GM21737 (cell line): ENCODE results near the gene KCNQ1.

Experiments used
- ATAC-seq: cut with Tn5 transposase; IDR thresholded peaks from one replicate; pipeline ENCODE4 v1.9.1; 2021; ENCODE audit warnings: mild to moderate bottlenecking, moderate library complexity; ENCODE audit not compliant: unreplicated experiment

Gene KCNQ1

DNA sequence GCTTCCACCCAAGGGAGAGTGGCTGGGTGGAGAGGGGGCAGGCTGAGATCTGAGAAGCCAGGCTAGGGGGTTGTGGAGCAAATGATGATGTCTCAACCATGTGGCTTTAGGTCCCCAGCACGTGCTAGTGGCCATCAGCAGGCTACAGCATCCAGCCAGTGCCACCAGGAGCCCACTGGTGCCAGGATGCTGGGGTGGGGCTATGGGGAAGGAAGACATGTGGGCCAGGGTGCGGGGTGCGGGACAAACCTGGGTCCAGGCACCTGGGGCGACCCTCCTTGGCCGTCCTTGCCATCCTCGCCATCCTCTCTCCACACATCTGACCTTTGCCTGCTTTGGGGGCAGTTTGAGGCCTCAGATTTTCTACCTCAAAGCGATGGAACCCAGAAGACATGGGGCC lies 104.3 kb downstream of the KCNQ1 start:
- no peak for ATAC-seq

GRCh38 chr11:2549491-2549875 lies 104.7 kb downstream of the KCNQ1 start:
- ATAC-seq: no peak

GRCh38 chr11:2549876-2550605 lies 105.2 kb downstream of the KCNQ1 start:
- ATAC-seq: no peak

- no peak for ATAC-seq
Measured at GRCh38 chr11:2550606-2550970, 105.8 kb downstream of the KCNQ1 start.

DNA sequence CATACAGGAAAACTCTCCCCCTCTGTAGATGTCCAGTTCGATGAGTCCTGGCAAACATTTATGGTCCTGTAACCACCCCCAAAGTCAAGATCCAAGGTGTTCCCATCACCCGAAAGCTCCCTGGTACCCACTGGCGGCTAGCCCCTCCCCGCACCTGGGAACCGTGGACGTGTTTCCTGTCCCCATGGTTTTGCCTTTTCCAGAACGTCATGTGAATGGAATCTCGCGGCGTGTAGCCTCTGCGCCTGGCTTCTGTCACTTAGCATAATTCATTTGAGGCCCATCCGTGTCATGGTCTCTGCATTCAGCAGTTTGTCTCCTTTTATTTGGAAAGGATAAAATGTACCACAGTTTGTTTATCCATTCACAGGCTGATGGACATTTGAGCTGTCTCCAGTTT lies 106.3 kb downstream of the KCNQ1 start:
- no peak for ATAC-seq

GRCh38 chr11:2552210-2552609 lies 107.4 kb downstream of the KCNQ1 start:
- no peak for ATAC-seq

DNA sequence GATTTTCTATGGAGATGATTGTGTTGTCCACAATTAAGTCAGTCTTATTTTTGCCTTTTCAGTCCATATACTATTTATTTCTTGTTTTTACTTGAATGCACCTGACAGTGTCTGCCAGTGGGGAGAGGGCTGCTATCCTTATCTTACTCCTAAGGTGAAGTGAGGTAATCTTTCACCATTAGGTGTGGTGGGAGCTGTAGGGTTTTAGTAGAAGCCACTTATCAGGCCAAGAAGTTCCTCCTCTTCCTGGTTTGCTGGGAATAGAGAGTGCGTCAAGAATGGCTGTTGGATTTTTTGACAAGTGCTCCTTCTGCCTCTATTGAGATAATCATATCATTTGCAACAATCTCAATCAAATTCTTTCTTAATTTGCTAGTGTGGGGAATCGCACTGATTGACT lies 108.4 kb downstream of the KCNQ1 start:
- ATAC-seq: no peak

DNA sequence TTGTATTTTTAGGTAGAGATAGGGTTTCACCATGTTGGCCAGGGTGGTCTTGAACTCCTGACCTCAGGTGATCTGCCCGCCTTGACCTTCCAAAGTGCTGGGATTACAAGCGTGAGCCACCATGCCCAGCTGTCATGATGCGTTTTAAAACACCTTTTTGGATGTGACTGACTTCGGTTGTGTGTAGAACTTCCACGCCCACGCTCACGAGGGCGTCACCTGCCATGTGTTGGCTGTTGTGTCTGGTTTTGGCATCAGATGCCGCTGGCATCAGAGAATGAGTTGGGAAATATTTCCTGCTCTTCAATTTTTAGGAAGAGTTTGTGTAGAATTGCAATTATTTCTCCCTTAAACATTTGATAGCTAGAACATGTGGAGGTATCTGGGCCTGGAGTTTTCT lies 109.1 kb downstream of the KCNQ1 start:
- no peak for ATAC-seq

GRCh38 chr11:2554338-2555207 lies 109.8 kb downstream of the KCNQ1 start:
- ATAC-seq: no peak

- no peak for ATAC-seq
Measured at GRCh38 chr11:2555336-2555735, 110.5 kb downstream of the KCNQ1 start.

GRCh38 chr11:2555891-2556290 lies 111.1 kb downstream of the KCNQ1 start:
- no peak for ATAC-seq

DNA sequence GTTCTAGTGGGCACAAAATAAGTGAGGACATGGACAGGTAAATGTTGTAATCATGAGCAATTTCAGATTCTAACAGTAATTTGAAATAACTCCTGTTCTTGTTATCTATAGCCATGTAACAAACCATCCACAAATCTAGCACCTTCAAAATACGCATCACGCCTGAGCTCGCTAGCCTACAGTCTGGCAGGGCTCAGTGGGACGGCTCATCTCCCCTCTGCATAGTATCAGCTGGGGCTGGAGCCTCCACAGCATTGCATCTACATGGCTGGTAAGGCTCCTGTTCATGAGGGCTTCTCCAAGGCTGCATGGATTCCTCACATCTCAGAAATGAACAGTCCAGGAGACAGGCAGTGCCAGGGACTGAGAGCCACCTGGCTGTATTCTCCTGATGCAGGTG lies 112.6 kb downstream of the KCNQ1 start:
- no peak for ATAC-seq

DNA sequence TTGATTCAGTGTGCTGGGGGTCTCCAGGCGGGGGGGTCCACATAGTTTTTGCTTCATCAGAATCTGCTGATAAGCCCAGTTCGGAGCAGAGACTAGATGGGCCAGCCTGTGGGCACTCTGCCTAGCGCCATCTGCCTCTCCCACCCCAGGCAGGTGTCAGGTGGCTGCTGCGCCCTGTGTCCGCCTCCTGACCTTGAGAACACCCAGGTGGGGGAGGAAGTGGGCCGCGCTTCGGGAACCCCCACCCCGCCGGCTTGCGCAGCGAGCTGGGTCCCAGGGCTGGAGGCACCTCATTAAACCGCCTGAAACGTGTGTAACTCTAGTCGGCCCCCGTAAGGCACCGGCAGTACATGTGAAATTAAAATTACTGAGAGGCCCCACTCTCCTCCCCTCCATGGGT lies 113.6 kb downstream of the KCNQ1 start:
- ATAC-seq: no peak

DNA sequence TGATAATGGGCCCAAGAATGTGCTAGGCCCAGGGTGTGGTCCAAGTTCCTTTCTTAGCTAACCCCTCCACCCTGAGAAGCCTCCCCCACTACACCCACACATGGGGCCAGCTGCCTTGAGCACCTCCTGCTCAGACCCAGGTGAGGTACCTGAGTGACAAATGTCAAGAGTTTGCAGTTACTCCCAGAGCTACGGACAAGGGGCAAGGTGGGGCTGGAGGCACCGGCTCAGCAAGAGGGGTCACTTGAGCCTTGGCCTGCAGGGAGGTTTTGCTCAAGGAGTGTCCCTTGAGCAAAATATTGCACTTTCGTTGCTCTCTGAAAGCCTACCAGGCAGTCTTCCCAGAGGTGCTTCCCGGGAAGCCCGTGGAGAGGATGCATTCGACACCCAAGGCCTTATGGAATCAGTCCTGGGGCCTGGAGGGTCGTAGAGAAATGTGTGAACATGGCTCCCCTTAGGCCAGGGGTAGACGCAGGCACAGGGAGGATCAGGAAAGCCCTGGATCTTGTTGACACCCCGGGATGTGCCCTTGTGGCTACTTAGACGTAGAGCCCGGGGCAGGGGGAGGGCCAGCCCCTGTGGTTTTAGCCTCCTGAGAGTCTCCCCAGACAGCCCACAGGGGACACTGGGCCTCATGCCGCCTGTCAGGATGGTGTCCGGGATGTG lies 114.2 kb downstream of the KCNQ1 start:
- no peak for ATAC-seq

DNA sequence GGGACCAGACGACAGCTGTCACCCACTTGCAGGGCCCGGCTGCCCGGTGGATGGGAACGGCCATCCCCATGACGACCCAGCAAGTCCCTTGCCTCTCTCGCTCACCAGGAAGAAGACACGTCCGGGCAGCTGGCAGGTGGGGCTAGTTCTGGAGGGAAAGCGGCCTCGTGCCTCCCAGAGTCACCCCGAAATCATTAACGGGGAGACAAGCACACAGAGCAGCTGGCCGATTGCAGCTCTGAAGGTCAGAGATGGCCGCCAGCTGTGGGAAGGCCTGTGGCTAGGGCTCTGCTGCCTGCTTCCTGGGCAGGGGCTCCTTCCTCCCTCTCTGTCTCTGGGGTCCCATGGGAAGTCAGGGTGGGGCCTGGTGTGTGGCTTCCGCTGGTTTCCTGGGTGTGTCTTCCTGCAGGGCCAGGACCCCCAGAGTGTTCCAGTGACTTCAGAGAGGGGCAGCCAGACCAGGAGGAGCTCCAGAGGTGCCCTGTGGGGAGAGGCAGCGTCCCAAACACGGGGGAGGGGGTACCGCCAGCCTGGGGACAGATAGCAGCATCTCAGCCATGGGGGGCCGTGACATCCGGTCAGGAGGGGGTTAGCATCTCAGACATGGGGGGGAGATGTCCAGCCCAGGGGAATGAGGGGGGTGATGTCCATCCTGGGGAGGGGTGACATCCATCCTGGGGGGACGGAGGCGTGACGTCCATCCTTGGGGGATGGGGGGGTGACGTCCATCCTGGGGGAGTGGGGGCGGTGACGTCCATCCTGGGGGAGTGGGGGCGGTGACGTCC lies 114.9 kb downstream of the KCNQ1 start:
- ATAC-seq: no peak

- ATAC-seq: no peak
Measured at GRCh38 chr11:2561696-2562581, 117.1 kb downstream of the KCNQ1 start.

DNA sequence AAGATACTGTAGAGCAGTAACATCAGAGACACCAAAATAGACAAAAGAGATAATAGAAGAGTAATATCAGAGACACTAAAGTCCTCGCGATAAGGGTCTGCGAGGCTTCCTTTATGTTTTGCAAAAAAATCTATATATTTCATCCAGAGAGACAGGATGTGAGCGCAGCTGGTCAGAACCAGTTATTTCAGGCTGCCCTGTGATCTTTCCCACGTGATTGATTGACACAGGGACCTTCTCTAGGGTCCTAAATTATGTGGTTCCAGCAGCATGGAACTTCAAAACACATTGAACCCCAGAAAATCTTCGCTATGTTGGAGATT lies 118.0 kb downstream of the KCNQ1 start:
- ATAC-seq: no peak

DNA sequence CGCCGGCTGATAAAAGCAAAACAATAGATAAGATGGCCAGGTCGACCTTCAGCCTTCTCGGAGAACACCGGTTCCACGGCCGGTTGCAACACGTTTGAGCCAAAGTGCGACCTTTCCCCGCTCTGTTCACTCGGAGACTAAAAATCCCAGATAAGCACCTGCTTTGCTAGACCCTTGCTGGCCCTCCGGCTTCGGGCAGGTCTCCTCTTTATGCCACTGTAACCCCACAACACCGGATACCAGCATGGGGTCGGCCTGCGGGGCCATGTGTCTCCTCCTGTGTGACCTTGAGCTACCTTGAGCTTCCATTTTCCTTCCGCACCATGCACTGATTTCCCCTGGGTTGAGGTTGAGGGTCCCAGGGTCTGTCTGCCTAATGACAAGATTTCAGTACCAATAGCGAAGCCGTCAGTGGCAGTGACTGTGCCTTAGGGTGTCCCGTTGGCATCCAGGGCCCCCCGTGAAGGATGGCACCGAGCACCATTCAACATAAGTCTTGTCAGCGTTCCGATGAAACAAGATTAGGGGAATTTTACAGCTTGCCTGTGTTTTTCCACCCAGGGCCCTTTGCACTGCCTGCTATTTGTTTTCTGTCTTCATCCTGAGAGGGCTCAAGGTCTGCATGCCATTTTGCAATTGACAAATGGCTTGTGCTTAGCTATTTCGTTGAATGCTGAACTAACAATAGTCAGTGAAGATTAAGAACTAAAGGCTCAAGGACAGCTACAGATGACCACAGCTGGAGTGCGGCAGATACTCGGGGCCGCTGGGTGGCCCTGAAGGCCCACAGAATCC lies 118.6 kb downstream of the KCNQ1 start:
- ATAC-seq: no peak

DNA sequence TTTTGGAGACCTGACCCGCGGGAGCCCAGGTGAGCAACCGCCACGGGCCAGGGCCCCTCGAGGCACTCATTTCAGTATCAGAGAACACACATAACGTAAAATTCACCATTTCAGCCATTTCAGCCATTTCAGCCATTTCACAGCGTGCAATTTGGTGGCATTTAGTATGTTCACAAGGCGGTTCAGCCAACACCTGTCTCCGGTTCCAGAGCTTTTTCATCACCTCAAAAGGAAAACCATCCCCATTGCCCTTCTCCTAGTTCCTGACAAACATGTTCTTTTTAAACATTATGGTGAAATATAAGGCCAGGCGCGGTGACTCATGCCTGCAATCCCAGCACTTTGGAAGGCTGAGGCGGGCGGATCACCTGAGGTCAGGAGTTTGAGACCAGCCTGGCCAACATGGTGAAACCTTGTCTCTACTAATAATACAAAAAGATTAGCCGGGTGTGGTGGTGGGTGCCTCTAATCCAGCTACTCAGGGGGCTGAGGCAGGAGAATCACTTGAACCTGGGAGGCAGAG lies 119.3 kb downstream of the KCNQ1 start:
- no peak for ATAC-seq
